ENCODE results near the gene PRR23A. TPM values are rescaled to one million over a fixed set of nuclear protein-coding genes. Genes with fewer than 3 reads are reported as not detected.

Gene PRR23A
- polyA plus RNA-seq, 1 donor from 2014 or later = not detected

GRCh38 chr3:139020868-139021234, 14.8 kb upstream of the PRR23A start, which contains the start of gene PRR23B:
PRR23B (minus strand) TSS chr3:139020926; CDS start chr3:139020661, 265 bp downstream.
- H3K9ac ChIP-seq (ENCODE audit: low read length) = no peak within 1 kb of the TSS
- no peaks in the 10 kb centered on the region for H3K27me3 ChIP-seq (ENCODE audit: insufficient read depth, low read depth, low read length)
- H3K4me3 ChIP-seq (ENCODE audit: low read length) = no peak within 1 kb of the TSS
- H3K27ac ChIP-seq (ENCODE audit: low read length) = no peak within 1 kb of the TSS
- no peaks in the 10 kb centered on the region for H3F3A ChIP-seq (ENCODE audit: insufficient read depth, low read length, poor library complexity, severe bottlenecking)
- no peaks in the 10 kb centered on the region for H4K20me1 ChIP-seq (ENCODE audit: insufficient read depth)
- TF ChIP-seq MXI1 (conservative IDR thresholded peaks at IDR 0.05; ENCODE audit: poor library complexity, severe bottlenecking) = no peak
- H3K9me2 ChIP-seq (ENCODE audit: insufficient read depth, low read length) = no peaks in the 10 kb centered on the region
- H3K36me3 ChIP-seq (ENCODE audit: insufficient read depth, low read length) = no peaks in the 10 kb centered on the region
- H2AFZ ChIP-seq (ENCODE audit: low read depth, low read length) = no peak within 1 kb of the TSS
- no peaks in the 10 kb centered on the region for H3K79me2 ChIP-seq (replicated peaks; ENCODE audit: insufficient read depth, low read length)
- no peaks in the 10 kb centered on the region for H3K9me3 ChIP-seq (ENCODE audit: low read length)
- no peak within 1 kb of the TSS for H3K4me2 ChIP-seq (ENCODE audit: low read length)

DNA sequence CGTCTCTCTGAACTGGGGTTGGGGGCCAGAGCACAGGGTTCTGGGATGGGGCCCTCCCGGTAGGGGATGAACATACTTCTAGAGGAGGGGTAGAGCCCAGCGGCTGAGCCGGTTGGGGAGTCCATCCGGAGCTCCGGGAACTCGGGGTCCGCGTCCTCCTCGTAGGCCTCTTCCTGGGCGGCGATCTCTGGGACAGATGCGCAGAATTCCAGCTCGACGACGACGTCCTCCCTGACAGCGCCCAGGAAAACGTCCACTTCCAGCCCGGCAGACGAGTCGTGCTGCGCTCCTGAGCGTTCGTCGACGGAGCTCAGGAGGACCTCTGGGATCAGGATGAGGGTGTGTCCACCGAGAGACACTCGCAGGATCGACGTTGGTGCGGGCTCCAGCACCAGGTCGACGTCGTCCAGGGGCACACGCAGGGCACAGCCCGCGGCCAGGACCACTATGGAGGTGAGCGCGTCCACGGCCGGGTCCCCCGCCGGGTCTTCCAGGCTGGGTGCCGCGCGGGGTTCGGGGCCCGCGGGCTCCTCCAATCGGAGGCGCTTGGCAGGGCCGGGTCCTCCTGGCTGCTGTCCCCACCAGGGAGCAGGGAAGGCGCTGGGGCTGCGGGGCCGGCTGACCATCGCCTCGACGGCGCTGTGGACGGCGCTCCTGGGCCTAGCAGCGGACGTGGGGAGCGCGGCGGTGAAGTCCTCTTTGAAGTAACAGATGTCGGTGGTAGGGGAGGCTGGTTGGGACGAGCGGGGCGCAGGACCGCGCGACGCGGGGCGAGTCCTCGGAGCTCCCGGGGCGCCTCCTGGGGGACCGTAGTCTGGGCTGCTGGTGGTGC, 14.2 kb upstream of the PRR23A start:
- no peaks in the 10 kb centered on the region for H3K9me3 ChIP-seq (ENCODE audit: low read length)
- no peaks in the 10 kb centered on the region for H4K20me1 ChIP-seq (ENCODE audit: insufficient read depth)
- no peaks in the 10 kb centered on the region for H3K27me3 ChIP-seq (ENCODE audit: insufficient read depth, low read depth, low read length)
- TF ChIP-seq EZH2 (IDR thresholded peaks at IDR 0.05; ENCODE audit: borderline replicate concordance, insufficient read depth, low read length, poor library complexity, severe bottlenecking) = no peak
- no peak for TF ChIP-seq POLR2AphosphoS5 (IDR thresholded peaks at IDR 0.05)
- TF ChIP-seq MXI1 (conservative IDR thresholded peaks at IDR 0.05; ENCODE audit: poor library complexity, severe bottlenecking) = no peak
- TF ChIP-seq, protein P1, sequence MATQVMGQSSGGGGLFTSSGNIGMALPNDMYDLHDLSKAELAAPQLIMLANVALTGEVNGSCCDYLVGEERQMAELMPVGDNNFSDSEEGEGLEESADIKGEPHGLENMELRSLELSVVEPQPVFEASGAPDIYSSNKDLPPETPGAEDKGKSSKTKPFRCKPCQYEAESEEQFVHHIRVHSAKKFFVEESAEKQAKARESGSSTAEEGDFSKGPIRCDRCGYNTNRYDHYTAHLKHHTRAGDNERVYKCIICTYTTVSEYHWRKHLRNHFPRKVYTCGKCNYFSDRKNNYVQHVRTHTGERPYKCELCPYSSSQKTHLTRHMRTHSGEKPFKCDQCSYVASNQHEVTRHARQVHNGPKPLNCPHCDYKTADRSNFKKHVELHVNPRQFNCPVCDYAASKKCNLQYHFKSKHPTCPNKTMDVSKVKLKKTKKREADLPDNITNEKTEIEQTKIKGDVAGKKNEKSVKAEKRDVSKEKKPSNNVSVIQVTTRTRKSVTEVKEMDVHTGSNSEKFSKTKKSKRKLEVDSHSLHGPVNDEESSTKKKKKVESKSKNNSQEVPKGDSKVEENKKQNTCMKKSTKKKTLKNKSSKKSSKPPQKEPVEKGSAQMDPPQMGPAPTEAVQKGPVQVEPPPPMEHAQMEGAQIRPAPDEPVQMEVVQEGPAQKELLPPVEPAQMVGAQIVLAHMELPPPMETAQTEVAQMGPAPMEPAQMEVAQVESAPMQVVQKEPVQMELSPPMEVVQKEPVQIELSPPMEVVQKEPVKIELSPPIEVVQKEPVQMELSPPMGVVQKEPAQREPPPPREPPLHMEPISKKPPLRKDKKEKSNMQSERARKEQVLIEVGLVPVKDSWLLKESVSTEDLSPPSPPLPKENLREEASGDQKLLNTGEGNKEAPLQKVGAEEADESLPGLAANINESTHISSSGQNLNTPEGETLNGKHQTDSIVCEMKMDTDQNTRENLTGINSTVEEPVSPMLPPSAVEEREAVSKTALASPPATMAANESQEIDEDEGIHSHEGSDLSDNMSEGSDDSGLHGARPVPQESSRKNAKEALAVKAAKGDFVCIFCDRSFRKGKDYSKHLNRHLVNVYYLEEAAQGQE (IDR thresholded peaks at IDR 0.05; ENCODE audit: borderline replicate concordance) = no peak
- TF ChIP-seq, protein P2, sequence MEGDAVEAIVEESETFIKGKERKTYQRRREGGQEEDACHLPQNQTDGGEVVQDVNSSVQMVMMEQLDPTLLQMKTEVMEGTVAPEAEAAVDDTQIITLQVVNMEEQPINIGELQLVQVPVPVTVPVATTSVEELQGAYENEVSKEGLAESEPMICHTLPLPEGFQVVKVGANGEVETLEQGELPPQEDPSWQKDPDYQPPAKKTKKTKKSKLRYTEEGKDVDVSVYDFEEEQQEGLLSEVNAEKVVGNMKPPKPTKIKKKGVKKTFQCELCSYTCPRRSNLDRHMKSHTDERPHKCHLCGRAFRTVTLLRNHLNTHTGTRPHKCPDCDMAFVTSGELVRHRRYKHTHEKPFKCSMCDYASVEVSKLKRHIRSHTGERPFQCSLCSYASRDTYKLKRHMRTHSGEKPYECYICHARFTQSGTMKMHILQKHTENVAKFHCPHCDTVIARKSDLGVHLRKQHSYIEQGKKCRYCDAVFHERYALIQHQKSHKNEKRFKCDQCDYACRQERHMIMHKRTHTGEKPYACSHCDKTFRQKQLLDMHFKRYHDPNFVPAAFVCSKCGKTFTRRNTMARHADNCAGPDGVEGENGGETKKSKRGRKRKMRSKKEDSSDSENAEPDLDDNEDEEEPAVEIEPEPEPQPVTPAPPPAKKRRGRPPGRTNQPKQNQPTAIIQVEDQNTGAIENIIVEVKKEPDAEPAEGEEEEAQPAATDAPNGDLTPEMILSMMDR (IDR thresholded peaks at IDR 0.05; ENCODE audit: poor library complexity, severe bottlenecking) = no peak
- no peak for TF ChIP-seq SMC3 (conservative IDR thresholded peaks at IDR 0.05; ENCODE audit: poor library complexity)
- no peak for TF ChIP-seq TAF1 (IDR thresholded peaks at IDR 0.05; ENCODE audit: low read depth)
- no peak for TF ChIP-seq RAD21 (conservative IDR thresholded peaks at IDR 0.05)
- no peak for TF ChIP-seq EP300 (conservative IDR thresholded peaks at IDR 0.05; ENCODE audit: poor library complexity, severe bottlenecking)
- no peak overlapping the region for H3K4me3 ChIP-seq (ENCODE audit: low read length)
- H3K27ac ChIP-seq (ENCODE audit: low read length) = no peak overlapping the region
- no peak overlapping the region for H2AFZ ChIP-seq (ENCODE audit: low read depth, low read length)
- H3F3A ChIP-seq (ENCODE audit: insufficient read depth, low read length, poor library complexity, severe bottlenecking) = no peaks in the 10 kb centered on the region
- no peak overlapping the region for H3K4me2 ChIP-seq (ENCODE audit: low read length)
- H3K79me2 ChIP-seq (replicated peaks; ENCODE audit: insufficient read depth, low read length) = no peaks in the 10 kb centered on the region
- H3K9me2 ChIP-seq (ENCODE audit: insufficient read depth, low read length) = no peaks in the 10 kb centered on the region
- no peak overlapping the region for H3K9ac ChIP-seq (ENCODE audit: low read length)
- no peaks in the 10 kb centered on the region for H3K36me3 ChIP-seq (ENCODE audit: insufficient read depth, low read length)
